HG03457 (cell line): ENCODE results near the gene FOXK1.
A peak's percentile ranks its signal among the peaks of the same experiment; 100 is the strongest.
"Not testable (repeated sequence)": the region's sequence is repeated elsewhere in the genome, so short reads cannot be mapped to it uniquely, and the experiment has no call there.

ENCODE experiments used
- ATAC-seq: cut with Tn5 transposase; IDR thresholded peaks from one replicate; pipeline ENCODE4 v1.9.1; 2021; ENCODE audit warnings: moderate number of reproducible peaks; ENCODE audit not compliant: unreplicated experiment

Gene FOXK1

DNA sequence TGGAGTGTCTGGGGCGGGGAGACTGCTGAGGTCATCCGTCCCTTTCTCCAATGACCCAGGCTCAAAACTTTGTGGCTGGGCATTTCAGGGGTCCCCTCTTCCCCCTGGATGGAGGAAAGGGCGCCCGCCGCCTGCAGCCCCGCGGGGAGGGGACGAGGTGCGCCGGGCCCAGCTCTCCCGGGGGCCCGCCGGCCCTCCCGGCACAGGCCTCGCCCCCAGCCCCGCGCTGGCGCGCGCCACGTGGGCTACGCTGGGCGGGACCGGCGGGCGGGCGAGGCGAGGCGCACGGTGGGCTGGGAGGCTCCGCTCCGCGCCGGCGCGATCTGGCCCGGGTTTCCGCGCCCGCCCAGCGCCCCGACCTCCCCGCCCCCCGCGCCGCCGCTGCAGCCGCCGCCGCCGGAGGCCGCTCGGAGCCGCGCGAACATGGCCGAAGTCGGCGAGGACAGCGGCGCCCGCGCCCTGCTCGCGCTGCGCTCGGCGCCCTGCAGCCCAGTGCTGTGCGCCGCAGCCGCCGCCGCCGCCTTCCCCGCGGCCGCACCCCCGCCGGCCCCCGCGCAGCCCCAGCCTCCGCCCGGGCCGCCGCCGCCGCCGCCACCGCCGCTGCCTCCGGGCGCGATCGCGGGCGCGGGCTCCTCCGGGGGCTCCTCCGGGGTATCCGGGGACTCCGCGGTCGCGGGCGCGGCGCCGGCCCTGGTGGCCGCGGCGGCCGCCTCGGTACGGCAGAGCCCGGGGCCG, at the start of gene FOXK1:
Gene FOXK1, plus strand, starts transcription at position 410 of the 735 bp plus-strand sequence. Its CDS starts 14 bp downstream, at position 424.
- ATAC-seq = peak; percentile 59

- ATAC-seq = no peak
These were observed 49.1 kb upstream of the FOXK1 start for GRCh38 chr7:4633012-4633411.

DNA sequence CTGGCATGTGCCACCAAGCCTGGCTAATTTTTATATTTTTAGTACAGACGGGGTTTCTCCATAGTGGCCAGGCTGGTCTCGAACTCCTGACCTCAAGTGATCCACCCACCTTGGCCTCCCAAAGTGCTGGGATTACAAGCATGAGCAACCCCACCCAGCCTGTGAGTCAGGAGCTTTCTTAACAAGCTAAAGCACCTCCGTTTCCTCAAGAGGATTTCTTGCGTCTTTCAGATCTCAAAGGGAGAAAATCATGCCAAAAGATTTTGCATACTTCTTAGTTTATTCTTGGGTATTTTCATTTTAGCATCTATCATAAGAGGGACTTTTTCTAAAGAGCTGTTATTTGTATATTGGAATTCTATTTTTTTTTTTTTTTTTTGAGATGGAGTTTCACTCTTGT, 47.9 kb upstream of the FOXK1 start:
- no peak for ATAC-seq

- ATAC-seq = no peak
These were observed 43.1 kb upstream of the FOXK1 start for GRCh38 chr7:4638781-4639575.

DNA sequence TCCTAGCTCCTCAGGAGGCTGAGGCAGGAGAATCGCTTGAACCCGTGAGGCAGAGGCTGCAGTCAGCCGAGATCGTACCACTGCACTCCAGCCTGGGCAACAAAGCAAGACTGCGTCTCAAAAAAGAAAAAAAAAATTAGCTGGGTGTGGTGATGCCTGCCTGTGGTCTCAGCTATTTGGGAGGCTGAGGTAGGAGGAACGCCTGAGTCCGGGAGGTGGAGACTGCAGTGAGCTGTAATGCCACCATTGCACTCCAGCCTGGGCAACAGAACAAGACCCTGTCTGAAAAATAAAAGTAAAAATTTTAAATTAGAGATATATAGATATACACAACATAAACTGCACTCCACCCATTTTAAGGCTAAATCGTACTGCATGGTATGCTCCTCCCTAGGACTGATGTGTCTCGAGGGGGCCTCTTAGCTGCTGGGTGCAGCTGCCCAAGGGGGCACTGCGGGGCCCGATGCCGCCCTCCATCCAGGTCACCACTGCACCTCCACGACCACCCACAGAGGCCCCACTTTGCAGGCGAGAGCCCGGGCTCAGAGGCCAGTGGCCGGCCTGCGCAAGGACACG, 40.9 kb upstream of the FOXK1 start:
- no peak for ATAC-seq

DNA sequence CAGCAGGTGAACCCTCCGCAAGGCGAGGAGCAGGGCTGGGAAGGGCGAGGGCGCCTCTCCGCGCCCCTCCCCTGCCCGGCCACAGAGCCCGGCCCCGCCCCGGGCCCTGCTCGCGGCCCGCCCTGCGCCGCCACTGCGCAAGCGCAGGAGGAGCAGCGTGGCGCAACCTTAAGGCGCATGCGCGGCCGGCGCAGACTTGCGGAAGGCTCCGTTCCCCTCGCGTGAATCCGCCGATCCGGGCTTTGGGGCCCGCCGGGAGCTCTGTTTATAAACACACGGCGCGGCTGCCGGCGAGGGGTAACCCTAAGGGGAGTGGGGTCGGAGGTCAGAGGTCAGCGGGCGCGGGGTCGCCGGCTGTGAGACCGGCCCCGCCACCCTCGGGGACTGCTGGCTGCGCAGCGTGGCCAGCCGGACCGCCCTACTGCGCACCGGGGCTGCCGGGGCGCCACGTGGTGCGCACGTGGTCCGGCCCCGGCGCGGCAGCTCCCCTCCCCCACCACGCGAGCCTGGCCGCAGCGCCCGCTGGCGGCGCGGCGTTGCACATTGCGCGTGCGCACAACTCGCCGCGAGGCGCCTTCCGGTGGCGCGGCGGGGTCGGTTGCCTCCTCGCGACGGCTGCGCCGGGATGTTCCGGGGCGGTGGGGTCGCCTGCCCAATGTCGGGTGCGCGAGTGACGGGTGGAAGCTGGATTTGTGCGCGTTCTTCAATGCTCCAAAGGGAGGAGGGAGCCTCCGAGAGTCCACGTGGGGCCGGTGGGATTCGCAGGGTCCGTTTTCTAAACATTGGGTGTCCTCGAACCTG, 40.2 kb upstream of the FOXK1 start:
- peak; percentile 69 for ATAC-seq

DNA sequence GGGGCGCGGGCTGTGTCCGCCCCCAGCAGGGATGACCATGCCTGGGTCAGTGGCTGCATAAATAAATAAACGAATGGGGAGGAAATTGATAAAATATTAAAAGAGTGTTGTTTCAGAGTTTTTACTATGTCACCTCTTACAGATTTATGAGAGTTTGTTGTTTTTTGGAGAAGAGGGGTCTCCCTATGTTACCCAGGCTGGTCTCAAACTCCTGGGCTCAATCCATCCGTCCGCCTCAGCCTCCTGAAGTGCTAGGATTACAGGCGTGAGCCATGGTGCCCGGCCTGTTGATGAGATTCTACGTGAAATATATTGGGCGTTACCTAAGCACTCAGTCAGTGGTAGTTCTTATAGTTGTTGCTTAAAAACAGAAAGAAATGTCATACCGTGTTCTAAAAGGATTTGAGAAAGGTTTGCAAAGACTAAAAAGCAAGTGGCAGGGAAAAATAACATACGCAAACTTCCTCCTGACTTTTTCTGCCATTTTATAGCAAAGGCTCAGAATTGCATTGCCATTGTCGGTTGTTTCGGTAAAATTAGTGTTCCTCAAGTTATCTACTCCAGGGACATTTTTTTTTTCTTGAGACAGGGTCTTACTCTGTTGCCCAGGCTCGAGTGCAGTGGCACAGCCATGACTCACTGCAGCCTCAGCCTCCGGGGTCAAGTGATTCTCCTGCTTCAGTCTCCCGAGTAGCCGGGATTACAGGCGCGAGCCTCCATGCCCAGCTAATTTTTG, 39.5 kb upstream of the FOXK1 start:
- no peak for ATAC-seq

DNA sequence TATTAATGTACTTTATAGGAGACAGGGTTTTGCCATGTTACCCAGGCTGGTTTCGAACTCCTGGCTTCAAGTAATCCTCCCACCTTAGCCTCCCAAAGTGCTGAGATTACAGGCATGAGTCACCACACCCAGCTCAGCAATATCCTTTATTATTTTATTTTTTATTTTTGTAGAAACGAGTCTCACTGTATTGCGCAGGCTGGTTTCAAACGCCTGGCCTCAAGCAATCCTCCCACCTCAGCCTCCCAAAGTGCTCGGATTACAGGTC, 39.0 kb upstream of the FOXK1 start:
- ATAC-seq = not testable (repeated sequence)

DNA sequence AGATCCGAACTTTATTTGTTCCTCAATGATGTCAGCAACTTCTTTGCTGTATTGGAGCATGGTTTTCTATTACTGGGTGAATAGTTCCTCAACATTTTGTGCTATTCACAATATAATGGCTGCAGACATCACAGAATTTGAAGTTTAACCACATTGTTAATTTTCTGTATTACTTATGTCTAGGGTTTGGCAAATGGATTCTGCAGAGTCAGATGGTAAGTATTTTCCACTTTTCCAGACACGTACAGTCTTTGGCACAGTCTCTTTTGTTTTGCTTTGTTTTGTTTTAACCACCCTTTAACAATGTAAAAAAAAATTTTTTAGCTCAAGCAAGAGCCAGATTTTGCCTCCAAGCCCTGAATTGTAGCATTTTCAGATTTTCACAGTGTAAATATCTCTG, 36.8 kb upstream of the FOXK1 start:
- no peak for ATAC-seq

DNA sequence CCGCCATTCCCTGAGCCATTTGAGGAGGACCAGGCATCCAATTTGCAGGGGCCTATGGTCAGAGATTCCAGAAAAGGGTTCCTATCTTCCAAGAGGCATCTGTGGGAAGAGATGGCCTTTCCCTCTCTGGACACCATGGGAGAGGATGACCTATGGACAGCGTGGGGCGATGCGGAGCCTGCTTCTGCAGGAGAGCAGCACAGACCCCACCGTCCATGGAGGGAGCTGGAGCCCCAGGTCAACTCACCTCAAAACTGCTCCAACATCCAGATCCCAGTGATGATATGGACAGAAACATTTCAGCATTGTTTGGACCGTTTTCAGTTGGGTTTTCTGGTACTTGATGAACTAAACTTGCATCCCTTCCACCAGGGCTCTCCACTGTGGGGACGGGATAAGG, 34.0 kb upstream of the FOXK1 start:
- no peak for ATAC-seq

DNA sequence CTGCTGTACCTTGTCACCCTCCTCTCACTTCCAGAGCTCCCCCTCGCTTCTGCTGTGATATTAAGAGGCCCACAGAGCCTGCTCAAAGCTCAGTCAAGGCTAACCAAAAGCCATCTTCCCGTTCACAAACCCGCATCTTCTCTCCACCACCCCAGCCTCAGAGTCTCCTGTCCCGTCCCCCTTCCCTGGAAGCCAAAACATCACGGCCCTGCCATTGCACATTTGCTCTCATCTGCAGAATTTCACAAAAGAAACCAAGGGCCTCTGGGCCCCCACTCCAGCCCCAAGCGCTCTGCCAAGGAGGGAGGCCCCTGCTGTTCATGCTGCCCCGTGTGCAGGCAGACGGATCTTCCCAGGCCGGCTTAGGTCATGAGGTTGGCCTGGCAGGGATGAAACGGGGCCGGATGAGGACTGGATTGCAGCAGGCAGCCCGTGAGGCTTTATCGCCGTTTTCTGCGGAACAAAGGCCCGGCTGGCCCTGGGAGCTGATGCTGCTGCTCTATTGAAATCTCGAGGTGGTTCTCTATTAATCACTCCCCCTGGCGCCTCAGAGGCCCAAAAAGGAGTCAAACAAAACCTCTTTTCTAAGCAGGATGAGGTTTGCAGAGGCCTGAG, 31.6 kb upstream of the FOXK1 start:
- ATAC-seq = no peak

GRCh38 chr7:4653771-4654170, 28.3 kb upstream of the FOXK1 start:
- ATAC-seq = no peak

- no peak for ATAC-seq
These were observed 26.8 kb upstream of the FOXK1 start for GRCh38 chr7:4655311-4655710.

DNA sequence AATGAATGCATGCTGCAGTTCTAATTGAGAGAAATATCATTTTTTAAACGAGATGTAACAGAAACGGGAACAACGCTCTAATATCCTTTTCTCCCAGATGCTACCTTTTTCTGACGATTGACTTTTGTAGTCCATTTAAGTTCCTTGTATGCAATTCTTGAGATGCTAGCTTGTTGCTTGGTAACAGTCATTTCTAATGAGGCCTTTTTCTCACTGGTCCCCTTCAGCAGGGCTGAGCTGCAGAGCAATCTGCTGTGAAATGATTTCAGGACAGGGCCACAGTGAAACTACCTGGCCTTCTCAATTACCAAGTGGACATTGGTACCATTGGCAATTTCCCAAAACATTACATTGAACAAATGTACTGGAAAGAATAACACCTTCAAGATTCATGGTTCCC, 26.2 kb upstream of the FOXK1 start:
- ATAC-seq = no peak

DNA sequence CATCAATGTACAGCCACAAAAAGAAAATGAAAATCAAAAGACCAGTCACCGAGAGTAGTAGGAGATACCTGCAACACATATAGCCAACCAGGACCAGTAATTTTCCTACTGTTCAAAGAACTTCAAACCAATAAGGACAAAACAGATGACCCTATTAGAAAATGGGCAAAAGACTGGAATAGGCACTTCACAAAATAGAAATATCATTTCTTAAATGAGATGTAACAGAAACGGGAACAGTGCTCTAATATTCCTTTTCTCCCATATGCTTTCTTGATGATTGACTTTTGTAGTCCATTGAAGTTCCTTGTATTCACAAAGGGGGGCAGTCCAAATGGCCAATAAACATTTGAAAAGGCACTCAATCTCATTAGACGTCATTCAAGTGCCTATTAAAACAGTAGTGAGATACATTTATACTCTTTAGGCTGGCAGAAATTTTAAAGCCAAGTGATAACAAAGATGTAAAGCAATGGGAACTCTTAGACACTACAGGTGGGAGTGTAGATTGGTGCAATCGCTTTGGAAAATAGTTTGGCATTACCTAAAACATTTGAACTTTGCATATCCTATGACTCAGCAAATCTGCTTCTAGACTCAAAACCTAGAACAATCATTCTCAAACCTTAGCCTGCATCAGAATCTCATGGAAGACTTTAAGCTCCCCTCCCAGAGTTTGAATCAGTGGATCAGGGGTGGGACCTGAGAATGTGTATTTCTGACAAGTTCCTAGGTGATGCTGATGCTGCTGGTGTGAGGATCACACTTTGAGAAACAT, 24.3 kb upstream of the FOXK1 start:
- ATAC-seq = no peak

DNA sequence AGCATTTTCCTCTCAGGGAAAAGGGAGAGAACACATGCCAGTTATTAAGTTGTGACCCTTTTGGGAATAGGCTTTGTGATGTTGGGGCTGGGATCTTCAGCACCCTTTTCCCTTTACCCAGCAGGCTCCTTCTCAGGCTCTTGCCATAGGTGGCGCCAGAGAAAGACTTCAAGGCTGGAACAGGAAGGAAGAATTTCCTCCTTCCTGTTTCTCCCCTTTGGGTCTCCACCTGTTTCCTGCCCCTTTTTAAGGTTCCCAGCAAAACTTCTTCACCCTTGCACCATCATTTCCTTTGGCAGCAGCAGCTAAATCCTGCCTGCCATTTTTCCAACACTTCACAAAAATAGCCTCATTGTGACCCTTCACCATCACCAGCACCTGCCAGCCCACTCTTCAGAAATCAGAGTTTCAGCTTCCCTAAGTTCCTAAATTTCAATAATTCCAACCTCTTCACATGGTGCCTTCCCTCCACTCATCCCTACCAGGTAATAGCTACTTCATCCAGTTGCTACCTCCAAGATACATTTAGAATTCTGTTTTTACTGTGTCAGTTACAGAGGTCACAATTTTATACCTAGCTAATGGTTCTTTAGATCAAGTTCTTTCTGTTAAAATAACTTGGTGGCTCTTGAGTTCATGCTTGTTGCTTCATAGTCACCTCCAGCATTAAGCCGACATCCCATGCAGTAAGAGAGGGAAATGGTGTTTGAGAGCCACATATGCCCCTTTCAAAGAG, 22.4 kb upstream of the FOXK1 start:
- no peak for ATAC-seq

GRCh38 chr7:4661871-4662270, 20.2 kb upstream of the FOXK1 start:
- no peak for ATAC-seq

DNA sequence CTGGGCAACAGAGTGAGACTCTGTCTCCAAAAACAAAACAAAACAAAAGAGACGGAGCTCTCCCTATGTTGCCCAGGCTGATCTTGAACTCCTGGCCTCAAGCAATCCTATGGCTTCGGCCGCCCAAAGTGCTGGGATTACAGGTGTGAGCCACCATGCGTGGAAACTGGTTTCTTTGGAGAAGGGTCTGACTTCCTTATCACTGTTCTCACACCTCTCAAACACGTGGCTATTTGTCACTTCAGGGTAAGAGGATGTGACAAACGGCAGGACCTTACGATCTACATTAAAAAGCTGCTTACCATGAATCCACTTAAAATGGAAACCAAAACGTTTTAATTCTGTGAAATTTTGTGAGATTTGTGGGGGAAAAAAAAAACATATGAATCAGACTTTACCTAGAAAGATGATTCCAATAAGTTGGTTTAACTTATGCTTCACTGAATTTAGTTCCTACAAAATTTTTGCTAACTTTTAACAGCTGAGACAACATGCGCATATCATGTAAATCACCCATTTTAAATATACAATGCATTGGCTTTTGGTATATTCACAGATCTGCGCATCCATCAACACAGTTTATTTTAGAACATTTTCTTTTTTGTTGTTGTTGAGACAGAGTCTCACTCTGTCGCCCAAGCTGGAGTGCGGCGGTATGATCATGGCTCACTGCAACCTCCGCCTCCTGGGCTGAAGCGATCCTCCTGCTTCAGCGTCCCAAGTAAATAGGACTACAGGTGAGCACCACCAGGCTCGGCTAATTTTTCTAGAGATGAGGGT, 18.7 kb upstream of the FOXK1 start:
- ATAC-seq = no peak
